ENCODE results near the gene AGAP1. TPM values are rescaled to one million over a fixed set of nuclear protein-coding genes. Genes with fewer than 3 reads are reported as not detected.

Gene AGAP1
- total RNA-seq, 6 experiments from 2014 or later: 8.1 to 11.2 (median 9.8) TPM

GRCh38 chr2:235587202-235587601 is 93.4 kb downstream of the AGAP1 start:
- 93% methylated on average over 2 of the region's 9 CpGs for WGBS (ENCODE audit: insufficient coverage, low coverage, low lambda C conversion rate, missing lambda C conversion rate)
- ATAC-seq (no peak), DNase-seq (no peak)
- H3K27ac ChIP-seq: no peak overlapping the region
- H3K27me3 ChIP-seq: no peaks in the 10 kb centered on the region
- intact Hi-C loops (cut with DNase I): no loop called here
- TF ChIP-seq, protein P1, sequence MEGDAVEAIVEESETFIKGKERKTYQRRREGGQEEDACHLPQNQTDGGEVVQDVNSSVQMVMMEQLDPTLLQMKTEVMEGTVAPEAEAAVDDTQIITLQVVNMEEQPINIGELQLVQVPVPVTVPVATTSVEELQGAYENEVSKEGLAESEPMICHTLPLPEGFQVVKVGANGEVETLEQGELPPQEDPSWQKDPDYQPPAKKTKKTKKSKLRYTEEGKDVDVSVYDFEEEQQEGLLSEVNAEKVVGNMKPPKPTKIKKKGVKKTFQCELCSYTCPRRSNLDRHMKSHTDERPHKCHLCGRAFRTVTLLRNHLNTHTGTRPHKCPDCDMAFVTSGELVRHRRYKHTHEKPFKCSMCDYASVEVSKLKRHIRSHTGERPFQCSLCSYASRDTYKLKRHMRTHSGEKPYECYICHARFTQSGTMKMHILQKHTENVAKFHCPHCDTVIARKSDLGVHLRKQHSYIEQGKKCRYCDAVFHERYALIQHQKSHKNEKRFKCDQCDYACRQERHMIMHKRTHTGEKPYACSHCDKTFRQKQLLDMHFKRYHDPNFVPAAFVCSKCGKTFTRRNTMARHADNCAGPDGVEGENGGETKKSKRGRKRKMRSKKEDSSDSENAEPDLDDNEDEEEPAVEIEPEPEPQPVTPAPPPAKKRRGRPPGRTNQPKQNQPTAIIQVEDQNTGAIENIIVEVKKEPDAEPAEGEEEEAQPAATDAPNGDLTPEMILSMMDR (IDR thresholded peaks at IDR 0.05): no peak
- TF ChIP-seq POLR2A (IDR thresholded peaks at IDR 0.05): no peak
- H3K9me3 ChIP-seq: no peaks in the 10 kb centered on the region
- H3K36me3 ChIP-seq: no peaks in the 10 kb centered on the region
- no peak overlapping the region for H3K4me3 ChIP-seq
- no peaks in the 10 kb centered on the region for H3K4me1 ChIP-seq

DNA sequence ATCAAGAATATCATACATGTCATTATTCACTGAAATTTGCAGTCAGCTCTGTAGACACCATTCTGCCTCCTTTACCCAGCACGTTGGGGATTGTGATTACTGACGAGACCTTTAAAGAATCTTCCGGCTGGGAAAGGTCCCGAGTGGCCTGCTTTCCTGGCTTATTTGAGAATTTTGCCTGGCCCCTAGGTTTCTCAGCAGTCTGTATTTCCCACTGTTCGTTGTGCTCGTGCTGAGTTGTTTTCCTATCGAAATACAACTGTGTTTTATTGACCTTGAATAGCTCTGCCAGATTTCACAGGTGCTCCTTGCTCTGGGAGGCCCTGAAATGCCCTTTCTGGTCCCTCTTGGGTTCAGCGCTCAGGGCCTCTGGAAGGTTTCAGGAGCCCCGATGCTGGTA is 94.9 kb downstream of the AGAP1 start:
- WGBS (ENCODE audit: insufficient coverage, low coverage, low lambda C conversion rate, missing lambda C conversion rate): 59% methylated on average over 9 of the region's 9 CpGs
- no peaks in the 10 kb centered on the region for H3K4me1 ChIP-seq
- no peak overlapping the region for H3K27ac ChIP-seq
- TF ChIP-seq, protein P1 (IDR thresholded peaks at IDR 0.05): no peak
- TF ChIP-seq POLR2A (IDR thresholded peaks at IDR 0.05): no peak
- intact Hi-C loops (cut with DNase I): no loop called here
- no peak for DNase-seq
- H3K27me3 ChIP-seq: no peaks in the 10 kb centered on the region
- no peak overlapping the region for H3K4me3 ChIP-seq
- no peaks in the 10 kb centered on the region for H3K36me3 ChIP-seq
- no peaks in the 10 kb centered on the region for H3K9me3 ChIP-seq
- ATAC-seq: peak in 1 of 4 donors; percentile 36

- TF ChIP-seq, protein P1 (IDR thresholded peaks at IDR 0.05): no peak
- no peak for TF ChIP-seq POLR2A (IDR thresholded peaks at IDR 0.05)
Observed at GRCh38 chr2:235591231-235591730, 97.4 kb downstream of the AGAP1 start.

DNA sequence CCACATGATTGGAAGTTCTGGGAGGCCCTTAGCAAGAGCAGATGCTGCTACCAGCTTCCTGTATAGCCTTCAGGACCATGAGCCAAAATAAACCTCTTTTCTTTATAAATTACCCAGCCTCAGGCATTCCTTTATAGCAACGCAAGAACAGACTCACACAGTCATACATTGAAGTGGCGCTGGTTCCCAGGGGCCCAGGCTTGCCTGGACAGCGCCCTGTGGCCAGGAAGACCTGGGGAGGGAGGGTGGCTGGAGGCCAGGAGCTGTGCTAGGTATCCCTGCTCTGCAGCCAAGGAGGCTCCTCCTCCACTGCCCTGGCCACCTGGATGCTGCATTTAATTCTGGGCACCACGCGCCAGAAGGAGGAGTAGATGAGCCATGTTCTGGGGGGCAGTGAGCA is 98.1 kb downstream of the AGAP1 start:
- no peaks in the 10 kb centered on the region for H3K27me3 ChIP-seq
- H3K27ac ChIP-seq: no peak overlapping the region
- no peaks in the 10 kb centered on the region for H3K9me3 ChIP-seq
- 93% methylated on average over 3 of the region's 5 CpGs for WGBS (ENCODE audit: insufficient coverage, low coverage, low lambda C conversion rate, missing lambda C conversion rate)
- no peak for ATAC-seq
- H3K36me3 ChIP-seq: no peaks in the 10 kb centered on the region
- DNase-seq: no peak
- H3K4me1 ChIP-seq: no peaks in the 10 kb centered on the region
- no peak overlapping the region for H3K4me3 ChIP-seq
- intact Hi-C loops (cut with DNase I): loop anchor here (10.0 kb wide), 2 partner anchors 447 to 457 kb away; no protein-coding TSS in a partner anchor
- TF ChIP-seq, protein P1 (IDR thresholded peaks at IDR 0.05): no peak
- no peak for TF ChIP-seq POLR2A (IDR thresholded peaks at IDR 0.05)

More at GRCh38 chr2:235591231-235591730, 97.4 kb downstream of the AGAP1 start:
- Histone ChIP-seq H3K27ac (no peak overlapping the region), H3K27me3 (no peaks in the 10 kb centered on the region), H3K4me3 (no peak overlapping the region), H3K4me1 (no peaks in the 10 kb centered on the region), H3K9me3 (no peaks in the 10 kb centered on the region), H3K36me3 (no peaks in the 10 kb centered on the region)
- 75% methylated on average over 8 of the region's 14 CpGs for WGBS (ENCODE audit: insufficient coverage, low coverage, low lambda C conversion rate, missing lambda C conversion rate)
- ATAC-seq (no peak), DNase-seq (no peak)
- intact Hi-C loops (cut with DNase I): loop anchor here (10.0 kb wide), 2 partner anchors 446 to 456 kb away; no protein-coding TSS in a partner anchor

Measured in right lobe of liver (tissue), 6 donors.